SK-MEL-5 (cell line): ENCODE results near the gene MCC. TPM values are rescaled to one million over a fixed set of nuclear protein-coding genes. Genes with fewer than 3 reads are reported as not detected.
A peak's percentile ranks its signal among the peaks of the same experiment; 100 is the strongest.

Source experiments
- DNase-seq: peaks from one replicate; pipeline ENCODE4 v3.0.0-alpha.2; 2016; ENCODE audit warnings: low read depth, low spot score
- in situ Hi-C: cut with HindIII; loops from 2 replicates; pipeline ENCODE4 v1.10.0; 2016; ENCODE audit warnings: low sequenced_read_pairs, high pct_unique_total_duplicates, low pct_unique_long_range_greater_than_20kb
- total RNA-seq: library from RNA; depleted of rRNA; stranded (reverse); fragments of >200 nt; shearing (Covaris generic); gene quantifications from 2 replicates; pipeline ENCODE4 v1.2.3, GENCODE V29; 2014

MCC gene
- total RNA-seq, 1 experiment from 2014 or later: 48.2 TPM

DNA sequence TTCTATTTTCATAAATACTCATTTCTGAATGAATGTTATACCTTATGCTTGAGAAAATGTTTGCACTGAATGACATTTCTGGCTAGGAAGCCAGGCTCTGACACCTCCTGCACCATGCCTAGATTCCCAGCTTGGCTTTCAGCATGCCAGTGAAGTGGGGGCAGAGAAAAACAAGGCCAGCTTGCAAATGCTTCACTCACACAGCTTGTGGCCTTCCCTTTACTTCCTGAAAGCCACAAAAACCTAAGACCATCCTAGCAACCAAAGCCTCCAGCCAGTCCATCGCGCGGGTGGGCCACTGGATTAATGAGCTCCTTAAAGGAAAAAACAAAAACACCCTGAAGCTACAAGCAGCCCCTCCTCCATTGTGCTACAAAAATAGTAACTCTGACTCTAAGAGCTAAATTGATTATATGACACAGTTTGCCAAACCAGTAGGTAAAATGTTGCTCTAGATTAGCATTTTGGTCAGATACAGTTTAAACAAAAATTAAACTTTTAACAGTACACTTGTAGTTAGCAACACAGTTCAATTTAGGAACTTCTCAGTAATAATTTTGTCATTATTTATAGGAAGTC is 213.3 kb downstream of the MCC start:
- in situ Hi-C loops: no loop called here
- peak; percentile 20 for DNase-seq

DNA sequence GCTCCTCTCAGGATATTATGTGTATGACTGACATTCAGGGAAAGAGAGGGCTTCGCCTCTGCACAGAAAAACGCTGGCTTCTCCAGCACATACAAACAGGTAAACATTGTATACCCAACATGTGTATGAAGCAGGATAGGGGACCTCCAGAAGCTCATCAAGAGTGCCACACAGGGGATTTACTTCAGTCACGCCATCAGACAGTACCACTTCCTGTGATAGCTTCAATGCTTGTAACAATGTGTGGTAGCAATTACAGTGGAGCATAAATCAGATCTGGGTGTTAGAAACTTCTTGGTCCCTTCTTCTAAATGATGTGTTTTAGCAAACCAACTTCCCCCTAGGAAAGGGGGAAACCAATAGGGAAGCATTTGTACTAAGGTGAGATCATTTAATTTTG is 214.3 kb downstream of the MCC start:
- in situ Hi-C loops: no loop called here
- DNase-seq: no peak

DNA sequence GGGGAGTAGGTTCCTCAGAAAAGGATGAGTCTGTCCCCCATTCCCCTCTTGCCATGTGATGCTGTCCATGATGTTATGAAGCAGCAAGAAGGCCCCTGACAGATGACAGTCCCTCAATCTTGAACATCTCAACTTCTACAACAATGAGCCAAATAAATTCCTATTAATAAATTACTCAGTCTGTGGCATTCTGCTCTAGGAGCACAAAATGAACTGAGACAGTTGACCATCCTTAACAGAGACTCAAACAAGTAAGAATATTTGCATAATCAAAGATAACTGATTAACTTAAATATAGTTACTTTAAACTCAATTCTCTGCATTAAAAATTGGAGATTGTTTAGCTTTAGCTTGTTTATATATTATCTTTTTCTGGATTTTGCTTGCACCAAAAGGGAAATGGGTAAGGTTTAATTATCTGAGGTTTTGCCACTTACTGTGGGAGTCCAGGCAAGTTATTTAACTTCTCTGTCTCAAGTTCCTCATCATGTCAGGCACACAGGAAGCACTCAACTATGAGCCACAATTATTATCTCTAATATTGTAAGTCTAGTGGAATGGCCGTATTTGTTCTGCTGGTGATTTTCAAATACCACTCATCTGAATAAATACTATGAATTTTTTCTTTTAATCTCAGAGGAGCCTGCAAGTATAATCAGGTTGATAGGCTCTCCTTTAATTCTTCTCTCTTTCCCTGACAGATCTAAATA is 216.4 kb downstream of the MCC start:
- in situ Hi-C loops: no loop called here
- no peak for DNase-seq

DNA sequence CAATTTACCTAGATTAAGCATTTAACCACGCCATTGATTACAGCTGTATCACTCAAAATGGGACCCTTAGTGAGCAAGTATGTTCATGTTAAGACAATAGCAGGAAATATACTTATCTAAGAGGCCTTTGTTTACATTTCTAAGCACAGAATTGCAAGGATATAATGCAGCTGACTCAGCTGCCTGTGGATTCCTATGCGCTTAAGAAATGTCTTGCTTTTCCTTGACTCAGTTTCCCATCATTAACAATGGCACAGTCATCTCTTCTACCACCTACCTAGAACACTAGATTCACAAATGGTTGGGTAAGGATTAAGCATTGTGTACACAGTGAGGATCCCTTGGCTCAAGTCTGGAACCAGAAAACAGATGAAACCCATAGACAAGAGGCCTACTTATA is 217.2 kb downstream of the MCC start:
- in situ Hi-C loops: no loop called here
- DNase-seq: no peak

DNA sequence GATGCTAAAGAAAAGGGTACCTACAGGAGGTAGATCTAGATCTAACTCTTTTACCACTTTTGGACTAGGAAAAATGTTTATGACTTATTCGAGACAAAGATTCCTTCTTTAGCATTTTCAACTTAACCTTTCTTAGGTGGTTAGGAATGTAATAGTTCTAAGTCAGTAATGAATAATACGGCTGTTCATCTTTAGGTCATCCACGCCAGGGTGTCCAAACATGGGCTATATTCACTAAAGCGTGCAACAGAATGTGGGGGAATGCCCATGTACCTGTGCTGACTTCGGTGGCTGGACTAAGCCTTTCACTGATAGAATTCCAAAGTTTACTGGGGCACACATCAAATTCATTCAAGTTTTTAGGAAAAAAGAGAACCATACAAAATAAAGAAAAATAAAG is 218.2 kb downstream of the MCC start:
- in situ Hi-C loops: no loop called here
- no peak for DNase-seq

DNA sequence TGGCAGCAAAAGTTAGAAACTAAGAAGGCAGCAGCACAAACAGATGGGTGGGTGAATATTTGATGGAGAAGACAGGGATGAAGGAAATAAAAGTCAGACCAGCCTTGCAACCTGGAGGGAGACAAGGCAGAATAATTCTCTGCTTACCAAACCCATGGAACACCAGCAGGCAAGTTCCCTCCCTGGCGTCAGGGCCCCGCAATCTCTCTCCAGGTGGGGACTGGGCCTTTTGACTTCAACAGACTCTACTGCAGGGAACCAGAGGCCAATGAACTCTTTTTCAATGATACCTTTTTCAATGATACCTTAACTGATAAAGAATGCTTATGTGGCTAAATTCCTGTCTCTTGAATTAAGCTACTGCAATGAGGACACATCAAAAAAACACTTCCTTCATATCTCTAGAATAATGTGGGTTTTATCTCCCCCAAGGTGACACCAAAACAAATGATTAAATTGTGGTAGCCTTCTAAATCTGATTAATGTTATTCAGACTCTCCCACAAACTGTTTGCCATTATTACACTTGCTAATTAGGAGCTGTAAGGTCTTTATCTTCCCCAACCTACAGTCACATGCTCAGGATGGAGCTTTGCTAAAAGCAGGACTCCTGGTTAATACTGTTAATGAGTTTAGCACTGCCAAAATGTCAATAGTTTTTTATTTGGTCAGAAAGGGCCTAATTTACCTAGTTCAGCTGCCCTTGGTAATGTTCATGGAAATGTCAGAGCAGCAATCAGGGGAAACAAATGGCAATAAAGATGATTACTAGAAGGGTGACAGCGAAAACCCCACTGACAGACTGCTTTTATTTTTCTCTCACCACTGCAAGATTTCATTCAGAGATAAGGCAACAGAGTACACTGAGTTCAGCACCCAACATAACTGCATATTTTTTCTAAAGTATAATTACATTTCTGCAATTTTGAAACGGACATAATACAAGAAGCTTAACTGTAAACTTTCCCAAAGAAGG is 218.9 kb downstream of the MCC start:
- DNase-seq: no peak
- in situ Hi-C loops: no loop called here

DNA sequence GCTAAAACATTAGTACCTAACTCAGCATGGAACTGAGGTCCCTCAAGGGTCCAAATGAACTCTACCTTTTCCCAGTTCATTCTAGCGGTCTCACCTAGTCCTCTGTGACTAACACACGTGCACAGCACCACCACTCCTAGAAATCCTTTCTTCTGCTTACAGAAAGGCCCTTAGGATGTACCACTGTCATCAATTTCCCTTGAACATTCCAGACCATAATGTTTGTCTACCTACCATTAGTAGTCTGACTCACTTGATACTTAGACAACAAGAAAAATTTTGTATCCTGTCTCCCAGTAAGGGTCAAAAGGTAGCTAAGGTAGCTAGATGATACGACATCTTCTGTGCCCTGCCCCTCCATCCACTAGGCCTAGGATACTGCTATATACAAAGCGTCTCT is 220.0 kb downstream of the MCC start:
- DNase-seq: no peak
- in situ Hi-C loops: no loop called here

DNA sequence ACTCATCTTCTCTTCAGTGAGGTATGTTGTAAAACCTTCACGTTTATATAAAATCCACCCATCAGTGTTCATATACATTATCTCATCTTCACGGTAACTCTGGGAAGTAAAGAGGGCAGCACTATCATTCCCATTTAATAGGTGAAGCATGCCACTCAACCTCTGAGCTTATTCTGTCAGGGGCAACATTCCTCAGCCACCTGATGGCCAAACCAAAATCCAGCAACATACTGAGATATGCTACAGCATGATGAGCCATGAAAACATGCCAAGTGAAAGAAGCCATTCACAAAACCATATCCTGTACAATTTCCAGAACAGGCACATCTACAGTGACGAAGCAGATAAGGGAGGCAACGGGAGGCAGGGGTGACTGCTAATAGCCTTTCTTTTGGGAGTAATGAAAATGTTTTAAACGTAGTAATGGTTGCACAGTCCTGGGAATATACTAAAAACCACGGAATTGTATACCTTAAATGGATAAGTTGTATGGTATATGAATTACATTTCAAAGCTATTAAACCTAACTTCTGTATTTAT is 220.8 kb downstream of the MCC start:
- in situ Hi-C loops: no loop called here
- DNase-seq: no peak

DNA sequence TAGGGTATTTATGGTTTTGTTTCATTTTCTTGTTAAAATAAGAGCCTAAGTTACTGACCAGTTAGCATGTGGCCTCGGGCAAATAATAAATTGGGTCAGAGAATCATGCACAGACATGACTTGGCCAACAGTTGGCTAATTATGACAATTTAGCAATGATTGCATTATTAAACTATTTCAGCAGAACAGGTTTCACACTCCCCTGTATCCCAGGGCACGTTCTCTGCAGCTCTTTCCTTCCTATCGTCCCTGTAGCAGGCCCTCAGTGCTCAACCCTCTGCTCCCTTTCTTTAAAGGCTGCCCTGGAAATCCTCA is 221.4 kb downstream of the MCC start:
- in situ Hi-C loops: no loop called here
- no peak for DNase-seq

DNA sequence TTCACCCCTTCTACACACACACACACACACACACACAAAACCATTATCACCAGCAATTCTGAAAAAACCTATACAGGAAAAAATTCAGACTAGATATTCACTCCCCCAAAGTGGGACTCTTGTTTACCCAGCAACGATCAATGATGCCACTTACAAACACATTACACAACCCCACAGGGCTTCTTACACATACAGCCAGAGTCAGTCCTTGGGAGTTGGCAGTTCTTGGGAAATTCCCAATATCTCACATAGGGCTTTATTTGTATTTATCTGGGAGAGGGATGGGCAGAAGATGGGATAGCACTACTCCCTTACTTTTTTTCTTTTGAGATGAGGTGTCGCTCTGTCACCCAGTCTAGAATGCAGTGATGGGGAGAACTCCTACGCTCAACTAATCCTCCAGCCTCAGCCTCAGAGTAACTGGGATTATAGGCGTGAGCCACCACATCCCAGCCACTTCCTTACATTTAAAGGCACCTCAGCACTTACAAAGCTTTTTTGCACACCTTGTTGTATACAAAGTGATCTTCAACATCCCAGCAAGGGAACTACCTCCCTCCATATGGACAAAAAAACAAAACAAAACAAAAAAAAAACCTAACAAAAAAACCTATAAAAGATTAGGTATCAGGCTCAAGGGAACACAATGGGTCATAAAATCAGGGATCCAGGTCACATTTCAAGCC is 221.9 kb downstream of the MCC start:
- in situ Hi-C loops: no loop called here

DNA sequence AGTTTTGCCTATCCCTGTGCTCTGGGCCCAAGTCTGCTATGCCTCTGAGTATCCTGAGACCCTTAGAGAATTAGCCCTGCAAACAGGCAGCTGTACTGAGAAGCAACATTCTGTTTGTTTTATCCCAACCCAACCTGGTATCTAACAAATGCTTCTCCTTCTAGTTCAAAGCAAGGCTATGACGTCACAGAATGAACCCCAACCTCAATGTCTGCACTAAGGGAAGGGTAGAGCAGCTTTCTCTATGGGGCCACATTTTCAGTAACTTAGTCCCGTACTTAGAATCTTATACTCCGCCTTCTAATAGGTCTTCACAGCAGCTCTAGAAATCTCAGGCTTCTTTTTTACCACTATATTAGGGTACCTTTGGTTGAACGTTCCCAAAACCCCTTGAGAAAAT is 223.1 kb downstream of the MCC start:
- in situ Hi-C loops: no loop called here
- DNase-seq: no peak

More for the DNA sequence above, 221.9 kb downstream of the MCC start:
- DNase-seq: no peak

DNA sequence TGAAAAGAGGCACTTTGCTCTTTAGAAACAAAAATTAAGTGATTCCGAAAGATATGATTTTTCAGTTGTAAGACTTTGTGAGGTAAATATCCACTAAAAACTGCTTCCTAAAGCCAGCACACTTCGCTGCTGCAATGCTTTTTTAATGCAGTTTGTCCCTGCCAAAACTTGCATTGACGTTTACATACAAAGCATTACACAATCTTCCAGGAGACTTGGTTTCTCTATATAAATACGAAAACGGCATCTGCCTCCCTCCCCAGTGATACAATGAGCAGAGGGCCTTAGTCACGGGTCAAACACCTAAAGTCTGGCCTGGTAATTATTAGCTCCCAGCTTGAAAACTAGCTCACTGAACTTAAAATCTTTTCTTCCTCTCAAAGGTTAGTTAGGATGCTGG is 224.2 kb downstream of the MCC start:
- no peak for DNase-seq
- in situ Hi-C loops: no loop called here

DNA sequence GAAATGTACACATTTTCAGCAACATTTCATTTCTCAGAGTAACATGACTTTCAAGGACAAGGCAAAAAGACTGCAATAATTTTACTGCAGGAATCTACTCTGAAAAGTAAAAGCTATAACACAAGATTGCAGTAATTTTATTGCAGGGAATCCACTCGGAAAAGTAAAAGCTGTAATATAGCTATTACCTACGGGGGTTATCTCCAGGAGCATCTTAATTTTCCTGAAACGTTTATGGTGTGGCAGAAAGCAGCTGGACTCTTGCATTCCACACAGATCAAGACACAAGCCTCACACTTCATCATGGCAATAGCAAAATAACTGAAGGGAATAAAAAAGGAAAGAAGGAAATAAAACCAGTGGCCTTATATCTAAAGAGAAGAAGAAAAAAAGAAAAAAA is 224.7 kb downstream of the MCC start:
- DNase-seq: no peak
- in situ Hi-C loops: no loop called here

DNA sequence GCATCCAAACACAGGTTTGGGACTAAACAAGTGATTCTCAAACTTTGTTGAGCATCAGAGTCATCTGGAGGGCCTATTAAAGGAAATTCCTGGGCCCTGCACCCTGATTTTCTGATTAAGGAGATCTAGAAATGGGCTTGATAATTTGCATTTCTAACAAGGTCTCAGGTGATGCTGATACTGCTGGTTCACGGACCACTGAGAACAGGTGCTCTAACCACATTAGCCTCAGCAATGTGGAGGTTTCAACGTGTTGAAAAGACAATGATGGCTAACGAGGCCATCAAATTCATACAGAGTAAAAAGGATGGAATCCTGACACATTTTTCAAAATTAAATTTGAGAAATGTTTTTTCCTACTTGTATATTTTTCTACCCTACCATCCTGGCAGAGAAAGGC is 225.6 kb downstream of the MCC start:
- DNase-seq: no peak
- in situ Hi-C loops: no loop called here

DNA sequence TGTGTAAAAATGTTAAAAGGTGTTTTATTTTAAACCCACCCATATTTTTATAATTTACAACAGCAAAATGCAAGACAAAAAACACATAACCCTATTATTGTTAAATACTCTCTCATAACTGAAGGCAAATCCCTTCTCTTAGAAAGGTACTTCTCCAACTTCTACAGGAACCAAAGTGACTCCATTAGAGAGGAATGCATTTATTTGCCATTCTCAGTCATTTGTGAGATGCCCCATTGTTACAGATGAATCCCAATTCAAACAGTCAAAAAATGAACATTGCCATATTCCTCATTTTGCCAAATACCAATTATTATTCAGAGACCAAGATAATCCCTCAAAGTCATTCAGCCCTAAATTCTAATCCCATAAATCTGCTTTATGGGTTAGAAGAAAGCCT is 229.2 kb downstream of the MCC start:
- no peak for DNase-seq
- in situ Hi-C loops: no loop called here

DNA sequence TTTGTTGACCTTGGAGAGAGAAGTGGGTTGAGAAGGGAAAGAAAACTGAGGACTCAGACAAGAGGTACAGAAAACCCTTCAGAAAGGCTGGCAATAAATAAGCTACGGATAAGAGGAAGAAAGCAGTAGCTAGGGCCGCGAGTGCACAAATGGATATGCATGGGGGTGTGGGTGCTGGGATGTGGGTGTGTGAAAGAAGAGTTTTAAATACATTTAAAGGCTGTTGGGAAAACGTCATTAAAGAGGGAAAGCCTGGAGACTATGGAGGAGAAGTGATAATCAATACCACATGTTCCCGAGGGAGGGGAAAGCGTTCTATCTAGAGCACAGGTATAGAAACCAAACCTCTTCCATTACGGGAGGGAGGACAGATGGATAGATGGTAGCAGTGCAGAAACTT is 230.7 kb downstream of the MCC start:
- in situ Hi-C loops: no loop called here
- DNase-seq: no peak

DNA sequence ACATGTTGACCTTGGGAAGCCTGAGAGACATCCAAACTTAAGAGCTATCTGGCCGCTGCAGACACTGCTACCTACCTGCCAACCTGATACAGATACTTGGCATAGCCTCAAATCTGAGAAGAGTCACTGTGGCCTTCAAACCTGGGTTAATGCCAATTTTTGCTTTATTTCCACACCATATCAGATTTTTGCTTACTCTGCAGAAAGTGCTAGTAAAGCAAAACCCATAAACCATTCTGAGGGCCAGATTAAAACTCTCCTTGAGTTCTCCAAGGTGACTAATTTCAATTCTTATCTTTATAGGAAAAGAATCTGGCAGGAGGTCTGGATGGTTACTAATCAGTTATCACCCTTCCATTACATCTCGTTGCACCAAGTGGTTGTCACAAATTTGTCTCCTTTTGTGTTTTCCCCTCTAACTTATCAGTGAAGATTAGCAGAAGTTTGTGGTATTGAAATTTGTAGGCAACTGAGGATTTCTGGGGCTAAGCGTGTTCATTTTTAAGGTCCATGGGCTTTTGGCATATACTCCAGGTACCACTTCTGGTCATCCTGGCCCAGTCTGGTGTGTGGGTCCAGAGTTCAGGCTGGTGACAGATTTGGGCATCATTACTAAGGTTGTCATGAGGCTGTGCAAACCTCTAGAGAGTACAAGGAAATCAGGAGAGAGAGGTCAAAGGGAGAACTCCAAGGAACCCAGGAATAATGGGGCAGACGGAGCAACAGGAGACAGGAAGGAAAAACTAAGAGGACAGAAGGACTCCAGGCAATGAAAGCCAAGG is 231.4 kb downstream of the MCC start:
- DNase-seq: no peak
- in situ Hi-C loops: no loop called here
